Astrocyte (in vitro differentiated cells and primary cell): ENCODE measurements around the gene SLC25A29.

ENCODE experiments used
- EZH2 ChIP-seq: IDR thresholded peaks from 2 replicates; pipeline ENCODE4 v1.6.1; 2012; ENCODE audit warnings: mild to moderate bottlenecking, low read length, inconsistent platforms; ENCODE audit not compliant: insufficient read depth
- TF ChIP-seq, protein P1 (sequence below): IDR thresholded peaks from 2 replicates; pipeline ENCODE4 v1.5.1; 2011; ENCODE audit warnings: low read depth, mild to moderate bottlenecking, inconsistent platforms, low read length, moderate library complexity; ENCODE audit not compliant: insufficient read depth

DNA sequence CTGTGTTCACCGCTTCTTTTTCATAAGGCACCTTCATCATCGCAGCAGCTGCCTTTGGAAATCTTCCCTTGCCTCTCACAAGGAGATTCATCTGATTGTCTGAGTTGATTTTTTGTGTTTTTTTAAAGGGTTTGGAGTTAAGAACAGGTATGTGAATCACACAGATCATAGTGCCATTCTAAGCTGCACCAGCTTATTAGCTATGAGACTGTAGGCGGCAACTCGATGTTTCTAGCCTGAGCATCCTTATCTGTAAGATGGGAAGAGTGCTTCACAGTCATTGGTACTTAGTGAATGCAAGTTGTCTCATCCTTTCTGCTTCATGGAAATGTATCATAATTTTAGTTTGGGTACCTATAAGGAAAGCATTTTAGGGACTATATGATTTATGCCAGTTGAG, 32.0 kb downstream of the SLC25A29 start:
- TF ChIP-seq, protein P1, sequence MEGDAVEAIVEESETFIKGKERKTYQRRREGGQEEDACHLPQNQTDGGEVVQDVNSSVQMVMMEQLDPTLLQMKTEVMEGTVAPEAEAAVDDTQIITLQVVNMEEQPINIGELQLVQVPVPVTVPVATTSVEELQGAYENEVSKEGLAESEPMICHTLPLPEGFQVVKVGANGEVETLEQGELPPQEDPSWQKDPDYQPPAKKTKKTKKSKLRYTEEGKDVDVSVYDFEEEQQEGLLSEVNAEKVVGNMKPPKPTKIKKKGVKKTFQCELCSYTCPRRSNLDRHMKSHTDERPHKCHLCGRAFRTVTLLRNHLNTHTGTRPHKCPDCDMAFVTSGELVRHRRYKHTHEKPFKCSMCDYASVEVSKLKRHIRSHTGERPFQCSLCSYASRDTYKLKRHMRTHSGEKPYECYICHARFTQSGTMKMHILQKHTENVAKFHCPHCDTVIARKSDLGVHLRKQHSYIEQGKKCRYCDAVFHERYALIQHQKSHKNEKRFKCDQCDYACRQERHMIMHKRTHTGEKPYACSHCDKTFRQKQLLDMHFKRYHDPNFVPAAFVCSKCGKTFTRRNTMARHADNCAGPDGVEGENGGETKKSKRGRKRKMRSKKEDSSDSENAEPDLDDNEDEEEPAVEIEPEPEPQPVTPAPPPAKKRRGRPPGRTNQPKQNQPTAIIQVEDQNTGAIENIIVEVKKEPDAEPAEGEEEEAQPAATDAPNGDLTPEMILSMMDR: no peak
- no peak for TF ChIP-seq EZH2
